ENCODE measurements around the gene LRRC28.

The LRRC28 gene

DNA sequence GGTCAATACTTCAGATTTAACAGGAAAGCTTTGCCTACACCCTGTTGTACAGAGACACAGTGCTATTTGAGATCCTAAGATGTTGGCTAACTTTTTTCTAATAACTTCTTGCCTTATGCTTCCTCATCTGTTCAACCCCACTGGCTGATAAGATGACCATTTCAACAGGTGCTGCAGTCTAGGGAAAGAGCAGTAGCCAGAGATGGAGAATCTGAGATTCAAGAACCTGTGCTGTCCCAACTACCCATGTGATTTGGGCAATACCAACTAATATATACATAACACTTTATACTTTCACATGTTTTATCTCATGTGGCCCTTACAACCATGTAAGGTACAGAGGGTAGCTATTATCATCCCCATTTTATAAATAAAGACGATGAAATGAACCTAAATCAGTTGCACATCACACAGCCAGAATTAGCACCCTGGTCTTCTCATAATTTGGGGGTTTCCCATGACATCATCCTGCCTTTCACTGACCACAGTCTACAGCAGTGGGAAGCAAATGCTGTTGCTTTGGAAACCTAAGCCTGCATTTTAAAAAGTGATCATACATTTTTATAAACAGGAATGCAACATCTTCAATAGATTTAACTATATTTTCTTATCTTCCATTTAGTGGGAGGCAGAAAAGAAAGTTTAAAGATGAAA lies 11.6 kb upstream of the LRRC28 start:
- peak overlapping the region in 1 of 2 donors; percentile 86 for H3K27ac Mint-ChIP-seq
- peaks cover 25% of the 10 kb centered on the region for H3K4me1 Mint-ChIP-seq
- ATAC-seq (peak; percentile 100), DNase-seq (peak; percentile 22 to 48)
- no peak overlapping the region for H3K4me3 Mint-ChIP-seq
- H3K9me3 Mint-ChIP-seq, result no peaks in the 10 kb centered on the region
- H3K27me3 Mint-ChIP-seq, result peaks cover 32% of the 10 kb centered on the region

DNA sequence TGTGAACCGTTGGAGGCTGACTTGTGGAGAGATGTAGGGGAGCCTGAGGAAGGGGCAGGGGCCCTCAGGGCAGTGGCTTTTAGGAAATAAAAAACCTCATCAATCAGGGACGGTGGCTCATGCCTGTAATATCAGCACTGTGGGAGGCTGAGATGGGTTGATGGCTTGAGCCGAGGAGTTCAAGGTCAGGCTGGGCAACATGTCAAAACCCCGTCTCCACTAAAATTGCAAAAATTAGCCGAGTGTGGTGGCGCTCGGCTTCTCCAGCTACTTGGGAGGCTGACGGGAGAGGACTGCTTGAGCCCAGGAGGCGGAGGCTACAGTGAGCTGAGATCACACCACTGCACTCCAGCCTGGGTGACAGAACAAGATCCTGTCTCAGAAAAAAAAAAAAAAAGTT lies 9.5 kb upstream of the LRRC28 start:
- Mint-ChIP-seq H3K4me1 (peaks cover 25% of the 10 kb centered on the region), H3K9me3 (no peaks in the 10 kb centered on the region), H3K4me3 (no peak overlapping the region), H3K27me3 (peaks cover 32% of the 10 kb centered on the region), H3K27ac (no peak overlapping the region)
- ATAC-seq (no peak), DNase-seq (no peak)

- H3K27me3 Mint-ChIP-seq, result peaks cover 32% of the 10 kb centered on the region
- H3K4me3 Mint-ChIP-seq, result no peak overlapping the region
- ATAC-seq (no peak), DNase-seq (no peak)
- peaks cover 17% of the 10 kb centered on the region for H3K4me1 Mint-ChIP-seq
- no peaks in the 10 kb centered on the region for H3K9me3 Mint-ChIP-seq
- no peak overlapping the region for H3K27ac Mint-ChIP-seq
Observed at GRCh38 chr15:99244306-99244705, 7.0 kb upstream of the LRRC28 start.

GRCh38 chr15:99247062-99247461 lies 4.2 kb upstream of the LRRC28 start:
- ATAC-seq (no peak), DNase-seq (no peak)
- H3K9me3 Mint-ChIP-seq, result no peaks in the 10 kb centered on the region
- peaks cover 21% of the 10 kb centered on the region for H3K27me3 Mint-ChIP-seq
- H3K4me1 Mint-ChIP-seq, result peaks cover 4% of the 10 kb centered on the region
- H3K4me3 Mint-ChIP-seq, result no peak overlapping the region
- no peak overlapping the region for H3K27ac Mint-ChIP-seq

GRCh38 chr15:99248000-99248715 lies 3.1 kb upstream of the LRRC28 start:
- Mint-ChIP-seq H3K4me1 (peaks cover 15% of the 10 kb centered on the region), H3K9me3 (no peaks in the 10 kb centered on the region), H3K27ac (no peak overlapping the region), H3K27me3 (peaks cover 10% of the 10 kb centered on the region), H3K4me3 (no peak overlapping the region)
- no peak for DNase-seq
- ATAC-seq, result no peak

DNA sequence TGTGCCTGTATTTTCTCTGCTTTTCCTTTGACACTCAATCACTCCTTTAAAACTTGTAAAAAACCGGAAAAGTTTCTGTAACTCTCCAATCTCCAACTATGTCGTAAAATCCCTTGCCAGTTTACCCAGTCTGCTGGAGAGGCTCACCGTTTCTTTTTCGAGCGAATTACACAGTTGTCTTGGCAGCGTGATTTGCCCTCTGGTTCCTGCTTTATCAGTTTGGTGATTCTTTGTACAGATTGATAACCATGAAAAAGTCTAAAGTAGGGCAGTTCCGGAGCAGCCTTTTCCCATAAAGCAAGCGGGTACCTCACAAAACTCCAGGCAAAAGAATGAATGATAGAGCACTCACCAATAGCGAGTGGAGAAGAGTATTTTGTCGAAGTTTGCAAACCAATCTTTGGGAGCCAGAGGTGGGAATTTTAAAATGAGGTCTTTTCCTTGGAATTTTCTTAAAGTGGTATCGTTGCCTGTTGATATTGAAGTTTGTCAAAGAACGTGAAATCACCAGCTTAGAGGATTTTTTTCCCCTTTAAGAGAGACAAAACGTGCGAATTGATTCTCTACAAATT lies 1.9 kb upstream of the LRRC28 start, which contains the start of gene TTC23:
TSS of gene TTC23 (minus strand) at position 312 of the 572 bp plus-strand sequence. CDS start 20,869 bp downstream, outside the sequence.
- DNase-seq, result no peak
- Mint-ChIP-seq H3K27ac (no peak within 1 kb of the TSS), H3K27me3 (no peaks in the 10 kb centered on the region), H3K4me1 (peaks cover 25% of the 10 kb centered on the region), H3K4me3 (peak within 1 kb of the TSS in 1 of 2 donors; percentile 91), H3K9me3 (no peaks in the 10 kb centered on the region)
- no peak for ATAC-seq

DNA sequence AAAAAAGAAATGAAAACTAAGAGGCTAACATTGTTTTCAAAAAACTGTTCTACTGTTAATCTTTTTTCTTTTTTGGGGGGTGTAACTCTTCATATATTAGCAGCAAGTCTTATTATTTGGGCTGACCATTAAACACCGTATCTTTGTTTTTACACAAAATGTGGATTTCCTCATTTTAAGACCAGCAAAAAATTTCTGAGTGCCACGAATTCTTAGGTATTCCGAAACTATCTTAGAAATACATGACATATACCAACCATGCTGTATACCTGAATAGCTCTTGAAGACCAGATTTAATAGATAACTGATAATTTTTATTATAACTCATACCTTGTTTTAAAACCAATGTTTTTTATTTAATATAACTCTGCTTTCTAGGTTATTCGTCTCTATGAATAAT lies 1.3 kb upstream of the LRRC28 start:
- Mint-ChIP-seq H3K27ac (no peak overlapping the region), H3K9me3 (no peaks in the 10 kb centered on the region), H3K27me3 (no peaks in the 10 kb centered on the region), H3K4me1 (peaks cover 25% of the 10 kb centered on the region), H3K4me3 (peak overlapping the region in 1 of 2 donors; percentile 10)
- ATAC-seq (no peak), DNase-seq (no peak)

GRCh38 chr15:99250494-99250856 lies 806 bp upstream of the LRRC28 start:
- DNase-seq, result no peak
- no peaks in the 10 kb centered on the region for H3K27me3 Mint-ChIP-seq
- H3K27ac Mint-ChIP-seq, result peak overlapping the region; percentile 74 to 94
- H3K9me3 Mint-ChIP-seq, result no peaks in the 10 kb centered on the region
- H3K4me3 Mint-ChIP-seq, result peak overlapping the region in 1 of 2 donors; percentile 91
- H3K4me1 Mint-ChIP-seq, result peaks cover 25% of the 10 kb centered on the region
- ATAC-seq, result no peak

- peaks cover 25% of the 10 kb centered on the region for H3K4me1 Mint-ChIP-seq
- ATAC-seq, result no peak
- no peak overlapping the region for H3K27ac Mint-ChIP-seq
- H3K27me3 Mint-ChIP-seq, result no peaks in the 10 kb centered on the region
- DNase-seq, result no peak
- H3K9me3 Mint-ChIP-seq, result no peaks in the 10 kb centered on the region
- H3K4me3 Mint-ChIP-seq, result peak overlapping the region in 1 of 2 donors; percentile 91
Observed at GRCh38 chr15:99252326-99252725, 1.0 kb downstream of the LRRC28 start.

DNA sequence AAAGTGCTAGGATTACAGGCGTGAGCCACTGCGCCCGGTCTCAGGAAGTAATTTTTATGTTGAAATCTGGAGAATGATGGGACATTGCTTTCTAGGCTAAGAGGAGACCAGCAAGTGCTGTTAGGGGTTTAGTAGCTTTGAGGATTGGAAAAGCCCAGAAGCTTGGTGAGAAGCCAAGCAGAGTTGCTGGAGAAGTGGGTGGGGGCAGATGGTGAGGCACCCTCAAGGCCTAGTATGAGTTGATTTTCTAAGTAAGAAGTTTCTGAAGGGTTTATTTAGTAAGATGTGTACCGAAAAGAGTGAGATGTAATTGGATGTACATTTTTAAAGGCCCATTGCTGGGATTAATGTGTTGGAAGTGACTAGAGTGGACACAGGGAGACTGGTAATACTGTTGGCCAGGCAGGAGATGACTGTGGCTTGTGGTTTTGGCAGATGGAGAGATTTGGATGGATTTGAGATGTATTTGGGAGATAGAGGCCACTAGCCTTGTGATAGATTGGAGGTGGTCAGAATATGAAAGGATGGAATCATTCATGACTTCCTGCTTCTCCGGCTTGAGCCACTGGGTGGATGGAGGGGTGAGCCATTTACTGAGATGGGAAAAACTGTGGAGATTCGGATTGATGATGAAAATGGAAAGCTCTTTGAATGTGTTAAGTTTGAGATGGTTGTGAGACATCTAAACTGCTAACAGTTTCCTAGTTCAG lies 2.3 kb downstream of the LRRC28 start:
- Mint-ChIP-seq H3K27ac (peak overlapping the region; percentile 9 to 32), H3K9me3 (no peaks in the 10 kb centered on the region), H3K4me3 (peak overlapping the region; percentile 39 to 46), H3K4me1 (peaks cover 25% of the 10 kb centered on the region), H3K27me3 (no peaks in the 10 kb centered on the region)
- DNase-seq (no peak), ATAC-seq (no peak)

DNA sequence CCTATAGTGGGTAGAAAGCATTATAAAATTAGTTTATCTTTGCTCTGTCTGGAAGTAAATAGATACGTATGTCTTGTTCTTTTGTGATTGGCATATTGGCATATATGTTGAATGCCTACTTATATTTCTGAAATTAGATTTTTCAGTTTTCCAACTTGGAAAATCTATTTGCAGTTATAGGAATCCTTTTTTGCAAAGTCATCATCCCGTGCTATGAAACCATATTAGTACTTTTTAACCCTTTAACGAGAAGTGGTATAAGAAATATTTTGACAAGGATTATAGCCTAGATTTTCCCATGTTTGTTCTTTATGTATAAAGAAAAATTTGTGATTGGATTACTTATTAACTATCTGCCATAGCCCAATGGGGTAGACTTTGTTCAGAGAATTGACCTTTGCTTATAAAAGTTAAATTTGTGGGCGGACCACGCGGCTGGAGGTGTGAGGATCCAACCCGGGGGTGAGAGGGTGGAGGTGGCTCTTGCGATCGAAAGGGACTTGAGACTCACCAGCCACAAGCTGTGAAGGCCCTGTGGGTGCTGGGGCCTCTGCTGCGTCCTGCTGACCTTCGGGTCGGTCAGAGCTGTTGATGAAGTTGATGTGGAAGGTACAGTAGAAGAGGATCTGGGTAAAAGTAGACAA lies 5.9 kb downstream of the LRRC28 start:
- H3K4me1 Mint-ChIP-seq, result peaks cover 19% of the 10 kb centered on the region
- no peak overlapping the region for H3K27ac Mint-ChIP-seq
- ATAC-seq (no peak), DNase-seq (no peak)
- H3K4me3 Mint-ChIP-seq, result no peak overlapping the region
- no peaks in the 10 kb centered on the region for H3K9me3 Mint-ChIP-seq
- H3K27me3 Mint-ChIP-seq, result no peaks in the 10 kb centered on the region

DNA sequence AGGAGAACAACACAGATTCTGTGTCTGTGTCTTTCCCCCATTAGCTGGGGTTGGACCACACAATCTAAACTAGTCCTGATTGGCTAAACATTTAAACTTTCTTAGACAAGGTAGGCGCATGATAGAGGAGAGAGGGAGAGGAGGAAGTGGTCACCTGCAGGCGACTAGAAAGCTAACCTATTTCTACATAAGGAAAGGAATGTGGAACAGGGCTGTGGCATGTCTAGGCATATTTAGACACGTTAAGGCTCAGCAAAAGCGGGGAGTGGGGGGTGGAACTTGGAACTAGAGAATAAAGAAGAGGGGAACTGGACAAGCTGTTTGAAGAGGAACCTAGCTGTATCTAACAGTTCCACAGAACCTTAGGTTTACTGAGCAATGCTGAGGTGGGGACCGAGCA lies 12.8 kb downstream of the LRRC28 start:
- Mint-ChIP-seq H3K9me3 (no peaks in the 10 kb centered on the region), H3K4me3 (no peak overlapping the region), H3K27ac (peak overlapping the region in 1 of 2 donors; percentile 30), H3K4me1 (peaks cover 8% of the 10 kb centered on the region), H3K27me3 (no peaks in the 10 kb centered on the region)
- DNase-seq (no peak), ATAC-seq (no peak)

- no peak overlapping the region for H3K4me3 Mint-ChIP-seq
- DNase-seq (no peak), ATAC-seq (no peak)
- no peak overlapping the region for H3K27ac Mint-ChIP-seq
- peaks cover 8% of the 10 kb centered on the region for H3K4me1 Mint-ChIP-seq
- no peaks in the 10 kb centered on the region for H3K27me3 Mint-ChIP-seq
- no peaks in the 10 kb centered on the region for H3K9me3 Mint-ChIP-seq
Observed at GRCh38 chr15:99265541-99266070, 14.3 kb downstream of the LRRC28 start.

DNA sequence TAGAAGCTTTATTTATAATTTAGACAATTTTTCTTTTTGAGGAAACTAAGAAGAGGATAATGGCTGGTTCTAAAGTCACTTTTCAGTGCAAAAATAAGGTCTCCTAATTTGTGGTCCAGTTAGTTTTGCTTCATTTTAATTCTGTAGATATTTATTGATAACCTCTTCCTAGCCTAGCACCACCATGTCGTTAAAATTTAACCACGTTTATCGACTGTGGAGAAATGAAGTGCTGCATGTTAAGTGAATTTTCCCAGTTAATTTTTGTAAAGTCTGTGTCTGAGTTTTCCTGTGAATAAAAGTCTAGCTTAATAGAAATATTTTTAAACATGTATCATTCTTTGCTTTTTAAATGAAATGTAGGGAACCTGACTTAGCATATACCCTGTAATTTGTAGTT lies 16.7 kb downstream of the LRRC28 start:
- Mint-ChIP-seq H3K27me3 (no peaks in the 10 kb centered on the region), H3K4me3 (no peak overlapping the region), H3K4me1 (peaks cover 8% of the 10 kb centered on the region), H3K27ac (no peak overlapping the region), H3K9me3 (no peaks in the 10 kb centered on the region)
- DNase-seq (no peak), ATAC-seq (no peak)

GRCh38 chr15:99268431-99268830 lies 17.1 kb downstream of the LRRC28 start:
- peaks cover 8% of the 10 kb centered on the region for H3K4me1 Mint-ChIP-seq
- H3K4me3 Mint-ChIP-seq, result no peak overlapping the region
- H3K27me3 Mint-ChIP-seq, result no peaks in the 10 kb centered on the region
- H3K9me3 Mint-ChIP-seq, result no peaks in the 10 kb centered on the region
- DNase-seq, result no peak
- ATAC-seq, result no peak
- H3K27ac Mint-ChIP-seq, result no peak overlapping the region
